Astrocyte of the spinal cord (primary cell): Measurements from ENCODE around the gene SNX19.
"Not testable (repeated sequence)": the region's sequence is repeated elsewhere in the genome, so short reads cannot be mapped to it uniquely, and the experiment has no call there.

Source experiments
- DNase-seq: peaks from one replicate; pipeline ENCODE4 v3.0.0; 2011; ENCODE audit warnings: low read depth, low spot score
- H3K4me3 ChIP-seq: 2 replicates; pipeline ENCODE4 v1.5.1; 2011; ENCODE audit warnings: low read depth, mild to moderate bottlenecking, low read length, moderate library complexity
- in situ Hi-C: cut with HindIII; loops from 2 replicates; pipeline ENCODE4 v1.10.0; 2017; ENCODE audit warnings: low sequenced_read_pairs
- TF ChIP-seq, protein P1 (sequence below): IDR thresholded peaks from 2 replicates; pipeline ENCODE4 v1.5.1; 2012; ENCODE audit warnings: low read depth, mild to moderate bottlenecking, low read length, inconsistent platforms

SNX19 gene

DNA sequence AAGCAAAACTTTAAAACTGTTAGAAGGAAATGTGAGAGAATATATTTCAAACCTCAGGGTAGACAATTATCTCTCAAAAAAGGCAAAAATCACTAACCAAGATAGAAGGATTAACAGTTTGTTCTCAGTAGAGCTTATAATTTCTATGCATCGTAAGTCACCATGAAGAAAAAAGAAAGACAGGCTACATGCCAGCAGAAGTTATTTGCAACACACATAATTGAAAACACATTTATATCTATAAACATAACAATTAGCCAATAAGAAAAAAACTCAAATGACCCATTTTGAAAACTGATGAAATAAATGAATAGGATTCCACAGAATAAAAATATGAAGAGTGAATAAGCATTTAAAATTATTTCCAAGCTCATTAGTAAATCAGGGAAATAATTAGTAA is 24.4 kb upstream of the SNX19 start:
- H3K4me3 ChIP-seq = no peak overlapping the region
- TF ChIP-seq, protein P1, sequence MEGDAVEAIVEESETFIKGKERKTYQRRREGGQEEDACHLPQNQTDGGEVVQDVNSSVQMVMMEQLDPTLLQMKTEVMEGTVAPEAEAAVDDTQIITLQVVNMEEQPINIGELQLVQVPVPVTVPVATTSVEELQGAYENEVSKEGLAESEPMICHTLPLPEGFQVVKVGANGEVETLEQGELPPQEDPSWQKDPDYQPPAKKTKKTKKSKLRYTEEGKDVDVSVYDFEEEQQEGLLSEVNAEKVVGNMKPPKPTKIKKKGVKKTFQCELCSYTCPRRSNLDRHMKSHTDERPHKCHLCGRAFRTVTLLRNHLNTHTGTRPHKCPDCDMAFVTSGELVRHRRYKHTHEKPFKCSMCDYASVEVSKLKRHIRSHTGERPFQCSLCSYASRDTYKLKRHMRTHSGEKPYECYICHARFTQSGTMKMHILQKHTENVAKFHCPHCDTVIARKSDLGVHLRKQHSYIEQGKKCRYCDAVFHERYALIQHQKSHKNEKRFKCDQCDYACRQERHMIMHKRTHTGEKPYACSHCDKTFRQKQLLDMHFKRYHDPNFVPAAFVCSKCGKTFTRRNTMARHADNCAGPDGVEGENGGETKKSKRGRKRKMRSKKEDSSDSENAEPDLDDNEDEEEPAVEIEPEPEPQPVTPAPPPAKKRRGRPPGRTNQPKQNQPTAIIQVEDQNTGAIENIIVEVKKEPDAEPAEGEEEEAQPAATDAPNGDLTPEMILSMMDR = no peak
- DNase-seq = no peak
- in situ Hi-C loops = no loop called here

DNA sequence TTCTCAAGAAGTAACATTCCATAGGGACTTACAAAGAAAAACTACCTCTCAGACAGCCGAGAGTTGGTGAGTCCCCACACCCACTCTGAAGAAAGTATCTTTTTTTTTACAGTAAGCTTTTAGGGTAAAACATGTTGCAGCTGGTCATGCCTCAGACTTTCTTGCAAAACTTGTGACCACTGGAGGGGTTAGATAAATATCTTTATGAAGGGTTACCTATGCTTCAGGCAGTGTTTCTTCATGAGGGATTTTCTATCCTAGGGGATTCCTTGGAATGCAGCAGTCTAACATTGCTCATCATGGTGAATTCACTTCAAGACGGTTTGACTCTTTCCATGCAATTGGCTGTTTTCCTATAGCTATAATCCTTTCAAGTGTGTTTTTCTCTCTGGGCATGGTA is 20.8 kb upstream of the SNX19 start:
- H3K4me3 ChIP-seq = no peak overlapping the region
- in situ Hi-C loops = no loop called here
- TF ChIP-seq, protein P1 = no peak
- DNase-seq = no peak

GRCh38 chr11:130932086-130932712 is 15.9 kb upstream of the SNX19 start:
- no peak for DNase-seq
- no peak overlapping the region for H3K4me3 ChIP-seq
- TF ChIP-seq, protein P1 = no peak
- in situ Hi-C loops = no loop called here

- in situ Hi-C loops = no loop called here
- DNase-seq = no peak
- TF ChIP-seq, protein P1 = no peak
- no peak overlapping the region for H3K4me3 ChIP-seq
Measured at GRCh38 chr11:130924750-130925149, 8.5 kb upstream of the SNX19 start.

- in situ Hi-C loops, H3K4me3 ChIP-seq, DNase-seq: not testable (repeated sequence)
Measured at GRCh38 chr11:130920612-130921011, 4.3 kb upstream of the SNX19 start.

DNA sequence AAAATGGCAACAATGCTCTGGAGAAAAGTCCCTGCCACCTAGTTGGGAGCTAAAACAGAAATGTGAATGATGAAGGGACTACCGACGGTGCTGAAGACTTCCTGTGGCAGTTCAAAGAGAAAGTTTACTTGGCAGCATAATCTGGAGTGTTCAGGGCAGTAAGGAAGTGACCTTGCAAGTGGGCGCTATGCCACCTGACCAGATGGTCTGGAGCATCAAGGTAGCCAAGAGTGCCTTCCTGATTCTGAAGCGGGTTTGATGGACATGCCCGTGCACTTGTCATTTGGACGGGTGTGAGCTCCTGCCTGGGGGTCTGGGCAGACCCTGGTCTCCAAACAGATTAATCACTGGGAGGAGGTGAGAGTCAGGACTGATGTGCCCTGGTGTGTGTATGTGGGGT is 1.8 kb upstream of the SNX19 start:
- DNase-seq = no peak
- in situ Hi-C loops = no loop called here
- TF ChIP-seq, protein P1 = no peak
- no peak overlapping the region for H3K4me3 ChIP-seq

DNA sequence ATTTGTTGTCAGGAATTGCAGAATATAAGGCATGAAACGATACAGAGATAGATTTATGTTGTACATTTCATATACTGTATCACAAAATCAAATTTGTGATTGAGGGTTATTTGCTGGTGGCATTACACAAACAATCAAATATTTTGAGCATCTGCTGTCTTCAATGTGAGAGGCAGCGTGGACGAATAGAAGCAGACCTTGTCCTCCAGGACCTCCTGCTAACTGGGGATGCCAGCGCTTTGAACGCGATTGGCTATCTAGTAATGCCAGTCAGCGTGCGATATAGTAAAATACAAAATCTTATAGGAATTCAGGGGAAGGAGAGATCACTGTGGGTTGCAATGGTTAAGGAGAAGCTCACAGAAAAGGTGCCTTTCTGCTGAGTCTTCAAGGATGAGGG is 631 bp upstream of the SNX19 start:
- in situ Hi-C loops = no loop called here
- DNase-seq = no peak
- H3K4me3 ChIP-seq = peak overlapping the region; percentile 77
- TF ChIP-seq, protein P1 = no peak
